ENCODE results near the gene EPAS1.

GRCh38 chr2:46381871-46382270, 84.7 kb downstream of the EPAS1 start:
- no peak for TF ChIP-seq YY1 (IDR thresholded peaks at IDR 0.05; ENCODE audit: insufficient read depth, insufficient read length)
- no peak for TF ChIP-seq ZNF274 (IDR thresholded peaks at IDR 0.05; ENCODE audit: low read depth, low read length)
